CD14-positive monocyte (primary cell): ENCODE data around the gene BASP1. TPM values are rescaled to one million over a fixed set of nuclear protein-coding genes. Genes with fewer than 3 reads are reported as not detected.
A peak's percentile ranks its signal among the peaks of the same experiment; 100 is the strongest.

ENCODE experiments used
- DNase-seq, 3 donors: peaks; one replicate each; pipeline ENCODE4 v3.0.0-alpha.2; 2011 to 2022
- H2AFZ ChIP-seq: 2 replicates; pipeline ENCODE4 v1.6.0; 2012; ENCODE audit warnings: mild to moderate bottlenecking, low read depth, low read length, inconsistent platforms; ENCODE audit not compliant: insufficient read depth, poor library complexity, severe bottlenecking
- H3K27ac ChIP-seq, 2 donors: 1 replicate in 1 of 2; 2 replicates in 1 of 2; pipeline ENCODE4 v1.5.1; 2012 to 2013; ENCODE audit warnings: low read length in 2 of 2, control low read depth in 1 of 2, inconsistent platforms in 1 of 2, low read depth in 1 of 2, mild to moderate bottlenecking in 1 of 2
- H3K27me3 ChIP-seq, 2 donors: one replicate each; pipeline versions ENCODE4 v1.6.0 to v1.6.1; 2011 to 2013; ENCODE audit warnings: low read length in 2 of 2; ENCODE audit not compliant: control insufficient read depth in 2 of 2, insufficient read depth in 2 of 2
- H3K36me3 ChIP-seq, 2 donors: replicated peaks in 1 of 2; 1 replicate in 1 of 2; 2 replicates in 1 of 2; pipeline versions ENCODE4 v1.5.1 to v1.6.1; 2012 to 2013; ENCODE audit warnings: low read length in 2 of 2, control low read depth in 1 of 2, inconsistent platforms in 1 of 2, mild to moderate bottlenecking in 1 of 2; ENCODE audit not compliant: insufficient read depth in 2 of 2, control insufficient read depth in 1 of 2
- H3K4me1 ChIP-seq, 2 donors: 1 replicate in 1 of 2; 2 replicates in 1 of 2; pipeline versions ENCODE4 v1.5.1 to v1.6.1; 2012 to 2013; ENCODE audit warnings: low read length in 2 of 2, control low read depth in 1 of 2, inconsistent platforms in 1 of 2, mild to moderate bottlenecking in 1 of 2, moderate library complexity in 1 of 2; ENCODE audit not compliant: insufficient read depth in 2 of 2, control insufficient read depth in 1 of 2
- H3K4me2 ChIP-seq: replicated peaks from 2 replicates; pipeline ENCODE3; 2012; ENCODE audit warnings: low read length, moderate library complexity, mild to moderate bottlenecking; ENCODE audit not compliant: poor library complexity, severe bottlenecking; ENCODE audit errors: extremely low read depth
- H3K4me3 ChIP-seq, 3 experiments: fragments of 200-600 bp in 1 of 3; sonication (generic) in 1 of 3; replicated peaks in 1 of 3; 1 replicate in 2 of 3; 2 replicates in 1 of 3; pipeline ENCODE4 v1.5.1; 2011 to 2013; ENCODE audit warnings: low read length in 3 of 3, mild to moderate bottlenecking in 3 of 3, control low read depth in 2 of 3, low read depth in 2 of 3, inconsistent platforms in 1 of 3, moderate library complexity in 1 of 3
- H3K79me2 ChIP-seq: 2 replicates; pipeline ENCODE4 v1.6.0; 2012; ENCODE audit warnings: mild to moderate bottlenecking, control low read depth, inconsistent platforms, low read length, moderate library complexity; ENCODE audit not compliant: insufficient read depth
- H3K9ac ChIP-seq: 2 replicates; pipeline ENCODE4 v1.6.0; 2017; ENCODE audit warnings: low read length, mild to moderate bottlenecking; ENCODE audit not compliant: insufficient read depth, poor library complexity, severe bottlenecking
- H3K9me3 ChIP-seq, 2 donors: replicated peaks in 1 of 2; 1 replicate in 1 of 2; 2 replicates in 1 of 2; pipeline versions ENCODE4 v1.5.1 to v1.6.1; 2012 to 2013; ENCODE audit warnings: low read length in 2 of 2, control low read depth in 1 of 2; ENCODE audit not compliant: control insufficient read depth in 1 of 2, insufficient read depth in 1 of 2
- H4K20me1 ChIP-seq: 2 replicates; pipeline ENCODE4 v1.6.0; 2012; ENCODE audit warnings: mild to moderate bottlenecking, low read length, control low read depth, moderate library complexity; ENCODE audit not compliant: insufficient read depth
- H3K27ac Mint-ChIP-seq, 7 donors: one replicate each; pipeline ENCODE4 v1.8.0; 2020; ENCODE audit warnings: mild to moderate bottlenecking in 7 of 7, mixed read lengths in 7 of 7, moderate library complexity in 6 of 7, inconsistent platforms in 2 of 7
- H3K27me3 Mint-ChIP-seq, 3 donors: one replicate each; pipeline ENCODE4 v1.8.0; 2021 to 2022; ENCODE audit warnings: low read depth in 3 of 3, mild to moderate bottlenecking in 3 of 3, mixed read lengths in 3 of 3, moderate library complexity in 3 of 3, inconsistent platforms in 1 of 3
- H3K36me3 Mint-ChIP-seq, 2 donors: one replicate each; pipeline ENCODE4 v1.8.0; 2020; ENCODE audit warnings: mixed read lengths in 2 of 2, inconsistent platforms in 1 of 2, mild to moderate bottlenecking in 1 of 2
- H3K4me1 Mint-ChIP-seq: one replicate; pipeline ENCODE4 v1.8.0; 2020; ENCODE audit warnings: mild to moderate bottlenecking, mixed read lengths
- H3K4me3 Mint-ChIP-seq, 2 donors: one replicate each; pipeline ENCODE4 v1.8.0; 2020; ENCODE audit warnings: mild to moderate bottlenecking in 2 of 2, mixed read lengths in 2 of 2, moderate library complexity in 1 of 2
- H3K9me3 Mint-ChIP-seq, 7 donors: one replicate each; pipeline ENCODE4 v1.8.0; 2020 to 2022; ENCODE audit warnings: mixed read lengths in 7 of 7, mild to moderate bottlenecking in 6 of 7, moderate library complexity in 6 of 7, inconsistent platforms in 2 of 7
- WGBS: methylation state at CpG from one replicate; pipeline ENCODE4 v1.1.5; 2013; ENCODE audit warnings: missing lambda C conversion rate; ENCODE audit not compliant: insufficient coverage; 5-methylcytosine and 5-hydroxymethylcytosine counted together
- intact Hi-C, 2 donors: fragments of 100-400 bp; cut with micrococcal nuclease; formaldehyde crosslinking; loops; one replicate each; pipeline versions ENCODE4 v1.15.0 to v1.15.1; 2023
- polyA plus RNA-seq, 3 donors: library from polyadenylated mRNA; depleted of rRNA in 1 of 3; unstranded in 2 of 3; stranded (reverse) in 1 of 3; fragments of 300-500 nt in 2 of 3; fragments of >200 nt in 1 of 3; fragmentation: Illumina TruSeq in 2 of 3; gene quantifications; 1 replicate in 2 of 3; 2 replicates in 1 of 3; pipeline ENCODE4 v1.2.3, GENCODE V29; 2012 to 2021
- TF ChIP-seq, protein P1 (sequence below): fragments of 200-600 bp; IDR thresholded peaks from one replicate; pipeline ENCODE4 v1.8.0; 2022; ENCODE audit warnings: antibody characterized with exemption, mild to moderate bottlenecking

Gene BASP1
- polyA plus RNA-seq, 3 donors, result 23.7 to 61.6 (median 36.6) TPM

DNA sequence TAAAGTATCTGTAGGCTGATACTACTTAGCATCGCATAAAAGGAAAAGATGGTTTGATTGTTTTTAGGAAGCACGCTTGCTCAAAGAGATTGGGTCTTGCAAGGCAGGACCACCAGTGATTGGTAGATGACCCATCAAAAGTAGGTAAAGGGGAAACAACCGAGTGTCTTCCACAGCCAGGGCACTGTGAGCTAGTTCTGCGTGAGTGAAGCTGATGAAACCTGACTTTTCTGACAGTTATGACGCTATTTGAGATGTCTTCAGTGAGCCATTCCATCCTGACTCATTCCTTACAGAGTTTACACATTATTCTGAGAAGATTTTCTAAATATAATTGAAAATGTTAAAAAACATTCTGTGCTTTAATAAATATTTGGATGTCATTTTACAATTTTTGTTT, 49.7 kb downstream of the BASP1 start:
- Histone ChIP-seq H3K4me2 (no peak overlapping the region), H3K27me3 (no peaks in the 10 kb centered on the region), H3K79me2 (peaks cover 97% of the 10 kb centered on the region), H3K27ac (no peak overlapping the region), H3K4me1 (peaks cover 4 to 8% of the 10 kb centered on the region in 2 donors), H4K20me1 (peaks cover 26% of the 10 kb centered on the region), H3K36me3 (peaks cover 0 to 9% of the 10 kb centered on the region in 2 donors), H3K4me3 (no peak overlapping the region), H3K9me3 (no peaks in the 10 kb centered on the region), H3K9ac (no peak overlapping the region), H2AFZ (no peak overlapping the region)
- peak in 1 of 3 donors; percentile 28 for DNase-seq
- Mint-ChIP-seq H3K4me3 (no peak overlapping the region), H3K27me3 (no peaks in the 10 kb centered on the region), H3K36me3 (peaks cover 20 to 21% of the 10 kb centered on the region in 2 donors), H3K27ac (peak overlapping the region in 2 of 7 donors; percentile 26 to 60), H3K4me1 (peaks cover 19% of the 10 kb centered on the region), H3K9me3 (peaks cover 0 to 9% (median 3%) of the 10 kb centered on the region in 7 donors)
- TF ChIP-seq, protein P1, sequence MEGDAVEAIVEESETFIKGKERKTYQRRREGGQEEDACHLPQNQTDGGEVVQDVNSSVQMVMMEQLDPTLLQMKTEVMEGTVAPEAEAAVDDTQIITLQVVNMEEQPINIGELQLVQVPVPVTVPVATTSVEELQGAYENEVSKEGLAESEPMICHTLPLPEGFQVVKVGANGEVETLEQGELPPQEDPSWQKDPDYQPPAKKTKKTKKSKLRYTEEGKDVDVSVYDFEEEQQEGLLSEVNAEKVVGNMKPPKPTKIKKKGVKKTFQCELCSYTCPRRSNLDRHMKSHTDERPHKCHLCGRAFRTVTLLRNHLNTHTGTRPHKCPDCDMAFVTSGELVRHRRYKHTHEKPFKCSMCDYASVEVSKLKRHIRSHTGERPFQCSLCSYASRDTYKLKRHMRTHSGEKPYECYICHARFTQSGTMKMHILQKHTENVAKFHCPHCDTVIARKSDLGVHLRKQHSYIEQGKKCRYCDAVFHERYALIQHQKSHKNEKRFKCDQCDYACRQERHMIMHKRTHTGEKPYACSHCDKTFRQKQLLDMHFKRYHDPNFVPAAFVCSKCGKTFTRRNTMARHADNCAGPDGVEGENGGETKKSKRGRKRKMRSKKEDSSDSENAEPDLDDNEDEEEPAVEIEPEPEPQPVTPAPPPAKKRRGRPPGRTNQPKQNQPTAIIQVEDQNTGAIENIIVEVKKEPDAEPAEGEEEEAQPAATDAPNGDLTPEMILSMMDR, result no peak
- intact Hi-C loops, result no loop called here
- 94% methylated on average over 3 of the region's 5 CpGs for WGBS

DNA sequence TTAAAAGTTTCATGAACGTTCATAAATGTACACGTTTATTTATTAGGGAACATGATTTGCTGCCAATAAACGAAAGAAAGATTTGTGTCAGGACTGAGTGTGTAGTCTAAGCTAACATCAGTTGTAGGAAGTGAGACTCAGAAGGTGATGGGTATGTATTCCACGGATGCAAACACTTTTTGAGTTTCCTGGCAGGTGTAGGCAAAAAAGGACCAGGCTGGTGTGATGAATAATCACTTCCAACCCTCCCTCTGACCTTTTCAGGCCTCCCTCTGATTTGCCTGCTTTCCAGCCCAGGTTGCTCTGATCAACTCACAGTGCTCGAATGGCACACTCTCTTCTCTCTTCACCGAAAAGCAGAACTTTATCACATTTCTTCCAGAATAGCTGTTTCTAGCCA, 51.8 kb downstream of the BASP1 start:
- Histone ChIP-seq H4K20me1 (peaks cover 27% of the 10 kb centered on the region), H3K27ac (no peak overlapping the region), H3K4me3 (no peak overlapping the region), H3K4me1 (no peaks in the 10 kb centered on the region), H3K4me2 (no peak overlapping the region), H3K9ac (no peak overlapping the region), H3K79me2 (peaks cover 96% of the 10 kb centered on the region), H2AFZ (no peak overlapping the region), H3K36me3 (peaks cover 0 to 10% of the 10 kb centered on the region in 2 donors), H3K9me3 (no peaks in the 10 kb centered on the region), H3K27me3 (no peaks in the 10 kb centered on the region)
- peak overlapping the region in 2 of 7 donors; percentile 16 to 17 for H3K27ac Mint-ChIP-seq
- H3K4me3 Mint-ChIP-seq, result no peak overlapping the region
- H3K9me3 Mint-ChIP-seq, result no peaks in the 10 kb centered on the region
- H3K36me3 Mint-ChIP-seq, result peaks cover 14 to 18% of the 10 kb centered on the region in 2 donors
- DNase-seq, result no peak
- TF ChIP-seq, protein P1, result no peak
- 100% methylated on average over 3 of the region's 6 CpGs for WGBS
- peaks cover 9% of the 10 kb centered on the region for H3K4me1 Mint-ChIP-seq
- intact Hi-C loops, result no loop called here
- no peaks in the 10 kb centered on the region for H3K27me3 Mint-ChIP-seq
